Left cardiac atrium (tissue), 2 donors: ENCODE data around the gene DOCK4. TPM values are rescaled to one million over a fixed set of nuclear protein-coding genes. Genes with fewer than 3 reads are reported as not detected.

Experiments used
- total RNA-seq, 2 donors: library from RNA; stranded (reverse); fragmentation: NEBNext Ultra II Directional; extraction: Animal tissue kit (Norgen Biotek cat#: 25700); gene quantifications; one replicate each; pipeline ENCODE4 v1.2.1, GENCODE V29; 2021
- donor health status: DM: no; HTN: yes; CAD: no; lungs with severe emphysema.
- donor health status: DM: yes; HTN: yes; CAD: no.

The DOCK4 gene
- total RNA-seq, 2 donors from 2014 or later: 17.1 to 19.3 TPM

Other genes starting within 250 kb of the DOCK4 start
- 10 to 100 TPM; 14.9 to 16.2 TPM for gene ZNF277, start 296 bp upstream of the DOCK4 start, total RNA-seq
- gene IFRD1, start 244.1 kb upstream of the DOCK4 start, total RNA-seq: 10 to 100 TPM; 22.2 to 42.2 TPM